GM19467 (cell line): ENCODE data around the gene CIDEA.

Experiments
- ATAC-seq: cut with Tn5 transposase; IDR thresholded peaks from one replicate; pipeline ENCODE4 v1.9.1; 2021; ENCODE audit warnings: mild to moderate bottlenecking, moderate library complexity; ENCODE audit not compliant: unreplicated experiment

Gene CIDEA

GRCh38 chr18:12271376-12272235 lies 17.4 kb downstream of the CIDEA start:
- peak; percentile 91 for ATAC-seq

- ATAC-seq: no peak
These were observed 20.6 kb downstream of the CIDEA start for GRCh38 chr18:12274793-12275192.

GRCh38 chr18:12276736-12277554 lies 22.8 kb downstream of the CIDEA start:
- no peak for ATAC-seq

GRCh38 chr18:12278215-12278671 lies 24.1 kb downstream of the CIDEA start:
- no peak for ATAC-seq

- no peak for ATAC-seq
These were observed 24.9 kb downstream of the CIDEA start for GRCh38 chr18:12278741-12279682.

- no peak for ATAC-seq
These were observed 25.8 kb downstream of the CIDEA start for GRCh38 chr18:12279781-12280531.

- no peak for ATAC-seq
These were observed 27.7 kb downstream of the CIDEA start for GRCh38 chr18:12281861-12282260.

GRCh38 chr18:12282442-12283039 lies 28.4 kb downstream of the CIDEA start:
- no peak for ATAC-seq

- ATAC-seq: no peak
These were observed 29.1 kb downstream of the CIDEA start for GRCh38 chr18:12283256-12283655.

- ATAC-seq: no peak
These were observed 29.5 kb downstream of the CIDEA start for GRCh38 chr18:12283666-12284065.

- no peak for ATAC-seq
These were observed 33.0 kb downstream of the CIDEA start for GRCh38 chr18:12287131-12287681.

- no peak for ATAC-seq
These were observed 33.7 kb downstream of the CIDEA start for GRCh38 chr18:12287684-12288402.

GRCh38 chr18:12288403-12288755 lies 34.2 kb downstream of the CIDEA start:
- no peak for ATAC-seq

GRCh38 chr18:12290086-12290485 lies 35.9 kb downstream of the CIDEA start:
- ATAC-seq: no peak

- no peak for ATAC-seq
These were observed 37.0 kb downstream of the CIDEA start for GRCh38 chr18:12291161-12291560.

GRCh38 chr18:12291690-12292089 lies 37.5 kb downstream of the CIDEA start:
- ATAC-seq: no peak

- ATAC-seq: no peak
These were observed 39.7 kb downstream of the CIDEA start for GRCh38 chr18:12293831-12294230.

- no peak for ATAC-seq
These were observed 41.4 kb downstream of the CIDEA start for GRCh38 chr18:12295389-12296086.
